ENCODE measurements around the gene HSPA12B.

HSPA12B gene

DNA sequence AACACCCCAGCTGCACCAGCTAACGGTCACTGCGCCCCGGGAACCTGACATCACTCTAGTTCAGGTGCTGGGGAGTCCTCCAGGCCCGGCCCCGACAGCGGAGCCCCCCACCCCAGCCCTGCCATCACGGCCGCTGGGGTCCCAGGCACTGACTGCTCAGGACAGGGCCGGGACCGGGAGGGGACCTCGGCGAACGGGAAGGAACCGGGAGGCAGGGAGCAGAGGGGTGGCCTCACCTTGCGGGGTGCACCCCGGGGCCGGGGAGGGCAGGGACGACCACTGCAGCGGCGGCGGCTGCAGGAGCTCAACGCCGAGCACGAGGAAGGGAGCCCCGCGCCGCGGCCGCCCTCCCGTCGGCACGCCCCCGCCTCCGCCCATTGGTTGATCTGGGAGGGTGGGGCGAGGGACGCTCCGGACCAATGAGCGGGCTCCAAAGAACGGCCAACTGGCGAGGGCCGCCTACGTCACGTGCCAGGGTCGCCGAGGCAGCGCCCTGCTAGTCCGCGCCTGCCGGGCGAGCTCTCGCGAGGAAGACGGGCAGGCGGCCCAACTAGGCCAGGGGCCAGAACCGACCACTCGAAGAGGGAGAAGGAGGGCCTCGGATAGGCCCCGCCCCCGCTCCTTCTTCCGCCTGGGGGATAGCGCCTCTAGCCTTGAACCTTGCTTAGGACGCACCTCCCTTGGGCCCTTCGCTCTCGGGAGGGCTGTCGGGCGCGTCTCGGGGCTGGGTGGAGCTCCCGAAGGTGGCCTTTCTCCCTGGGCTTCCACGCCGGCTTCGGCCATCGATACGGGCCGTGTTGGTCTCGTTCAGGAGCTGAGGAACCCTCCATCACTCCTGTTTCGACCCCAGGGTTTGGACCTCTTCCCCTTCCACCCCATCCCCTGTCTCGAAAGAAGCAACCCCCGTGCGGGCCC lies 35.2 kb downstream of the HSPA12B start, which contains the start of gene ADISSP:
ADISSP (minus strand) TSS at position 327 of the 915 bp plus-strand sequence. CDS start 7,653 bp downstream, outside the sequence.
- peak; percentile 99 for DNase-seq

GRCh38 chr20:3768342-3769130 lies 36.1 kb downstream of the HSPA12B start:
- peak; percentile 83 for DNase-seq

GRCh38 chr20:3771552-3772058 lies 39.1 kb downstream of the HSPA12B start:
- no peak for DNase-seq

DNA sequence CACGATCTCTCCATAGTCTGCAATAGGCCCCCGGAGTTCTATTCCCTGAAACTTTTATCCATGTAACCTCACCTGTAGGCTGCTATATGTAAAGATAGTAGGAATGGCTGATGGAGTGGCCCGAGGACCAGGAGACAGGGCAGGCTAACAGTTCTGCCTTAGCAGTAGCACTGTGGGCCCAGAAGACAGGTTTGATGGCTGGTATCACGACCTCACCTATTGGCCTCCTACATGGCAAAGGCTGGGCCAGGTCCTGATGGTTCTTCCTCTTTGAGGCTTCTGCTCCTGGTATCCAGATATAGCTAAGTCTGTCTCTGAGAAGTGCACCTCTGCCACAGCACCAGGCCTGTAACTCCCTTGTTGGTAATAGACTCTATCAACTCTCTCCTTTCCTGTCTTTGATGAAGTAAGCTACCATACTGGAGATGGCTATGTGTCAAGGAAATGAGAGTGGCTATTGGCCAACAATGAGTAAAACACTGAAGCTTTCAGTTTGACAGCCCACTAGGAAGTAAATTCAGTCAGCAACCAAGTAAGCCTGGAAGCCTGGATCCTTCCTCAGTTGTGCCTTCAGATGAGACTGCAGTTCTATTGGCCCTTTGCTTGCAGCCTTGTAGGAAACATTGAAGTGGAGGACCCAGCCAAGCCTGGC lies 43.1 kb downstream of the HSPA12B start:
- DNase-seq: no peak

GRCh38 chr20:3777381-3777715 lies 44.9 kb downstream of the HSPA12B start:
- no peak for DNase-seq

GRCh38 chr20:3777716-3778629 lies 45.5 kb downstream of the HSPA12B start:
- DNase-seq: peak; percentile 37

- DNase-seq: no peak
These were observed 46.5 kb downstream of the HSPA12B start for GRCh38 chr20:3778976-3779375.

DNA sequence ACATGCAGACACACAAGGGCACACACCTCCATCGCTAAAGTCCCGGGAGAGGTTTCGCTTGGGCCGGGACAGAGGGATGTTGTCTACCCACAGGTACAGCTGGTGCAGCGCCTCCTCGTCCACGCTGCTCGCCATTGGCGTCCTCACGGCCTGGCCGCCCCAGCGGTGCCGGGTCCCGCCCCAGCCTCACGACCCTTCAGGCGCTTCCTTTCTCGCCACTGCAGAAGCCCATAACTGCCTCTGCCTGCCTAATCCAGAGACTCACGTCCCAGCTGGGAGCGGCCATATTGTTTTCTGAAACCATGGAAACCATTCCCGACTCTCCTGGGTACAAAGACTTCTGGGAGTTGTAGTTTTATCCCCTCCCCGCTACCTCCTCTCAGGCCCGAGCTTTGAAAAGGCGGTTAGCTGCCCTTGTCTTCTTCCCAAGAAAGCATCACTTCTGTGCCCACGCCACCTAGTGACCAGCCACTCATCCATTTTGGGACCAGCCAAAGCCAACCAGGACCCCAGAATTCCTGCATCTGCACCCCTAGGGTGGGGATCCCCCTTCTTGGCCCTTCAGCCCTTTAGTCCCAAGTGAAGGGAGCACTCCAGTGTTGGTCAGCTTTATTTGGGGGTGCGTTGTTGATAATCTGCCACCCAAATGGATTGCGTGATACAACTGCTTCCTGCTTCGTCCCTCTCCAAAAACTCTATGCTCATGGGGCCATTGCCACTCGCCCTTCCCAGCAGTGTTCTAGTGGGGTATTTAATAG lies 48.8 kb downstream of the HSPA12B start, which contains the start of gene SPEF1:
SPEF1 (minus strand) TSS at position 296 of the 758 bp plus-strand sequence; CDS start at position 135, 161 bp downstream.
- peak; percentile 93 for DNase-seq

DNA sequence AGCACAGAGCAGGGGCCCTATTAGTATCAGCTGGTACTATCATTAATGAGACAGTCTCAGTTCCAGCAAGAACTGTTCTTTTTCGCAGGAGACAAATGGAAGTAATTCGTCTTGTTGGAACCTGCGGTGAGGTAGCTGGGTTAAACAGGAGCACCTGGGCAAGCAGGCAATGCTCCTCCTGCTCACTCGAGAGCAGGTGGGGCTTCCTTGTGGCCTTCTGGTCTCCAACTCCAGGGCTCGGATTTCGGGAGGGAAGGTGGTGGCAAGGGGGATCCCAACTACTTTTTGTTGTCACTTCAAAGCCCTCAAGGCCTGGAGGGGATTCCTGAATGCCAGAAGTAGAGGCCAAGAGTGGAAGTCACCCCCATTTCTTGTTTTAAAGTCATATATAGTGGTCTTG lies 50.1 kb downstream of the HSPA12B start:
- no peak for DNase-seq

GRCh38 chr20:3783068-3783489 lies 50.6 kb downstream of the HSPA12B start:
- no peak for DNase-seq

DNA sequence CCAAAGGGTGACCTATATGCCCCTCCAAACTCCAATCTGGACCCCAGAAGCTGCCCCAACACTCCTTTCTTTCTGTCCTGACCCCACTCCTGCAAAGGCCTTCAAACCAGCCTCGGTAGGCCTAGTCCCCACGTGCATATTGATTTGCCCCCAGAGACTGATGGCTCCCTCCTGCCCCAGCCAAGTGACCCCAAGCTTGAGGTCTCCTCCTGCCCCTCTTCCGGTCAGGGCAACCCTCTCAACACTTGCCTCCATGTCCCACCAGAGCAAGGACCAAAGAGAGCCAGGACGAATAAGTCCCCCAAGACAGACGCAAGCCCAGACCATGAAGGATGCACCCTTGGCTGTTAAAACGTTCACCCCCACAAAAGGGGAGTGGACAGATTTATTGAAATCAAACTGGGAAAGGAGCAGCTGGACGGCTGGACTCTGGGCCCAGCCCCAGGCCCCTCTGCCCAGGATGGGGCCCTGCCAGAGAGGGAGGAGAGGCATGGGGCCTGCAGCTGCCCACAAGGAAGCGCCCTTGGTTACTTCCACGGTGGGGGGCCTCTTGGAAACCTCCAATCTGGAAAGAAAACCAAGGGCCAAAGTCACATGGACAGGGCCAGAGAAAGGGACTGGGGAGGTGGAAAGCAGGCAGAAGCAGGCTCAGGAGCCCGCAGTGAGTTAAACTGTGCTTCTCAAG lies 51.2 kb downstream of the HSPA12B start:
- DNase-seq: no peak

DNA sequence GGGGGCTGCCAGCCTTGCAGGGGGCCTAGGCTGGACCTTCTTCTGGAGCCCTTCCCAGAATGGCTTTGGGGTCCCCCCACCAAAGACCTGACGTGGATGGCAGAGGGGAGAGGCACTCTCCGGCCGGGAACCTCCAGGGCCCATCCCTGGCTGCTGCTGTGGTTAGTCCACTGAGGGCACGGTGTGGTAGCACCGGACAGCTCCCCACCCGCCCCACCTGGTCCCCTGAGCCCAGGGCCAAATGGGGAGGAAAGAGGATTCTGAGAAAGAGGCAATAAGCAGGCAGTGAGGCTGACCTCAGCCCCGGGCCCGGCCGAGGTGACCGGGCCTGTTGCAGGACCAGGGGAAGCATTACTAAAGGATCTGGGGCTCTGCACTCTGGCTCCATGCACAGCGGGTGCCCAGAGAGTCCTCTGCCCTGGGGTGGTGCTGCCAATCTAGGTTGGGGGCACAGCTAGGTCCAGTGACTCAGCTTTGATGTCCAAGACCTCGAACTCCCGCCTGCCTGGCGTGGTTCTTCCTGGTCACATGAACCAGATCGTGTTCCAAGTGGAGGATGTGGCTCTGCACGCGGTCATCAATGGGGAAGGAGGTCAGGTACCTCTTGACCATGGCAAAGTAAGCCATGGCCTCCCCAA lies 51.9 kb downstream of the HSPA12B start:
- no peak for DNase-seq

DNA sequence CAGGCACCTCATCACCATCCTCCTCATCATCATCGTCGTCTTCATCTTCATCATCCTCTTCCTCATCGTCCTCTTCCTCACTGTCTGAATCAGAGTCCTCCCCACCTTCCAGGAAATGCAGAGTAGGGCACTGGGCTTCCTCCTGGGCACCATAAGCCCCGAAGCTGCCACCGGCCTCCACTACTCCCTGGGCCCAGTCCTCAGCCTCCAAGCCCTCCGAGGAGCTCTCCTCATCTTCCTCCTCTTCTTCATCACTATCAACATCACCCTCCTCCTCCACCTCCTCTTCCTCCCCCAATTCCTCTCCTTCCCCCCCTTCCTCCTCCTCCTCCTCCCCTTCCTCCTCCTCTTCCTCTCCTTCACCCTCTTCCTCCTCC lies 52.4 kb downstream of the HSPA12B start:
- no peak for DNase-seq

GRCh38 chr20:3785240-3786125 lies 53.0 kb downstream of the HSPA12B start:
- DNase-seq: no peak

- peak; percentile 51 for DNase-seq
These were observed 53.6 kb downstream of the HSPA12B start for GRCh38 chr20:3786126-3786484.

DNA sequence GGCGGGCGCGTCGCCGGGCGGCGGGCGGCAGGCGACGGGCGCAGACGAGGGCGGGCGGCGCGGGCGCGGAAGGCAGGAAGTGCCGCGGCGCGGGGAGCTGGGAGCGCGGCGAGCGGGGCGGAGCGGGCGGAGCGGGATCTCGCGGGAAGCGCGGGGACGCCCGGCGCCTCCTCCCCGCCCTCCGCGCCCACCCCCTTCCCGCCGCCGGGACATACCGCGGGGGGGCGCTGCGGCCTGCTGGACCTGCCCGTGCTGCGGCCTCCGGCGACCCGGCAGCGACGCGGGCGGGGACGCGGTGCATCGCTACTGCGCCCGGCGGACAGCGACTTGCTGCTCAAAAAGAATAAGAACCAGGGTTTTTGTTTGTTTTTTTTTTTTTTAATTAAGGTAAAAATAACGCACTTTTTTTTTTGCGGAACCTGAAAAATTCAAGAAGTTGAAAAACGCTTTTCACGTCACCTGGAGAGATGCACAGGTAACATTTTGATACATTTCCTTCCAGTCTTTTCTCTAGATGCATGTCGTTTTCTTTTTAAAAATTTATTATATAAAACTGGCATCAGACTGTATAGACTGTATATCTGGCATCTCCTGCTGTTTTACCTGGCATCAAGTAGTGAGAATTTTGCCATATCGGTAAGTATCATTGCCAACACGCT lies 54.3 kb downstream of the HSPA12B start, which contains the start of gene CENPB:
CENPB (minus strand) TSS at position 76 of the 659 bp plus-strand sequence. CDS start 257 bp downstream, outside the sequence.
- DNase-seq: peak; percentile 79

- no peak for DNase-seq
These were observed 55.0 kb downstream of the HSPA12B start for GRCh38 chr20:3787324-3788014.
